SU-DHL-6 (cell line): ENCODE results near the gene HINT2.

Experiments
- H2AFZ ChIP-seq: fragments of 200-600 bp; sonication (generic); 2 replicates; pipeline ENCODE4 v1.6.1; 2014; ENCODE audit warnings: low read depth, mild to moderate bottlenecking, moderate library complexity, mixed read lengths, antibody characterized with exemption, low read length; ENCODE audit not compliant: severe bottlenecking
- H3F3A ChIP-seq: fragments of 200-600 bp; shearing (Covaris generic); 2 replicates; pipeline ENCODE4 v1.6.0; 2016; ENCODE audit warnings: antibody characterized with exemption, mild to moderate bottlenecking; ENCODE audit not compliant: insufficient read depth
- H3K27ac ChIP-seq: fragments of 200-600 bp; sonication (generic); 2 replicates; pipeline ENCODE4 v1.5.1; 2016; ENCODE audit warnings: low read depth, mild to moderate bottlenecking, low read length, moderate library complexity, mixed read lengths
- H3K27me3 ChIP-seq: fragments of 200-600 bp; sonication (generic), shearing (Covaris generic); 2 replicates; pipeline ENCODE4 v1.6.0; 2014; ENCODE audit warnings: mild to moderate bottlenecking, low read length
- H3K36me3 ChIP-seq: fragments of 200-600 bp; sonication (generic); 2 replicates; pipeline ENCODE4 v1.6.1; 2014; ENCODE audit warnings: mild to moderate bottlenecking, low read length, mixed read lengths
- H3K4me2 ChIP-seq: fragments of 300-600, 200-600 bp; shearing (Covaris generic), sonication (generic); 2 replicates; pipeline ENCODE4 v1.6.0; 2014; ENCODE audit warnings: low read length, low read depth, mild to moderate bottlenecking; ENCODE audit not compliant: poor library complexity, severe bottlenecking
- H3K4me3 ChIP-seq: fragments of 200-600 bp; sonication (generic); 2 replicates; pipeline ENCODE4 v1.5.1; 2014; ENCODE audit warnings: antibody characterized with exemption, low read length, mild to moderate bottlenecking, mixed read lengths; ENCODE audit not compliant: insufficient read depth, poor library complexity, severe bottlenecking
- H3K79me2 ChIP-seq: fragments of 200-600 bp; sonication (generic); 2 replicates; pipeline ENCODE4 v1.6.1; 2014; ENCODE audit warnings: mild to moderate bottlenecking, low read length, moderate library complexity; ENCODE audit not compliant: insufficient read depth
- H3K9ac ChIP-seq: fragments of 200-600 bp; sonication (generic); 2 replicates; pipeline ENCODE4 v1.7.0; 2014; ENCODE audit warnings: mild to moderate bottlenecking, low read length
- H3K9me2 ChIP-seq: fragments of 200-600 bp; sonication (generic); replicated peaks from 2 replicates; pipeline ENCODE4 v1.6.1; 2014; ENCODE audit warnings: low read length; ENCODE audit not compliant: insufficient read depth
- H3K9me3 ChIP-seq: fragments of 200-600 bp; sonication (generic); 2 replicates; pipeline ENCODE4 v1.6.1; 2014; ENCODE audit warnings: low read length, mixed read lengths; ENCODE audit not compliant: insufficient read depth
- H4K20me1 ChIP-seq: fragments of 200-600 bp; sonication (generic); 2 replicates; pipeline ENCODE4 v1.6.1; 2014; ENCODE audit warnings: low read depth, mild to moderate bottlenecking, antibody characterized with exemption, low read length, moderate library complexity, mixed read lengths
- EZH2phosphoT487 ChIP-seq: fragments of 200-600 bp; sonication (generic), shearing (Covaris generic); conservative IDR thresholded peaks from 2 replicates; pipeline ENCODE4 v1.6.1; 2018; ENCODE audit warnings: mild to moderate bottlenecking, antibody characterized with exemption, low read length, moderate library complexity, mixed read lengths
- TF ChIP-seq, protein P1 (sequence below): fragments of 200-600 bp; sonication (generic); IDR thresholded peaks from one replicate; pipeline ENCODE4 v1.5.1; 2017; ENCODE audit warnings: antibody characterized with exemption, mild to moderate bottlenecking, low read length, moderate library complexity; ENCODE audit not compliant: insufficient read depth, poor library complexity, severe bottlenecking

Gene HINT2

DNA sequence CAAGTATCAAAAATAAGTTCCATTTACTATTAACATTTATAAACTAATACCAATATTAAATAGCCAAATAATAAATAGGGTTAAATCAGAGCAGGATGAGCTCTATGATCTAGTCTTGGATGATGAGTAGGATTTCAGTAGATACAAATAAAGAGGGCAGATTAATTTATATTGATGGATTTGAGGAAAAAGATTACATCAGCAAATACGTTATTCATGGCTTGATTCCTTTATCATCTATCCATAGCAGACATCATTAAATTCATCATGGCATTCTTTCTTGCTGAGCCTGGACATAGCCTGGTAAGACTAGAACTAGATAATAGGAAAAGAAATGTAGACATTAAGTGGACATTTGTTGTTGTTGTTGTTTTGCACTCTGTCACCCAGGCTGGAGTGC, 47.4 kb downstream of the HINT2 start:
- no peaks in the 10 kb centered on the region for H3K9me2 ChIP-seq
- H3K4me2 ChIP-seq: no peak overlapping the region
- TF ChIP-seq EZH2phosphoT487: no peak
- TF ChIP-seq, protein P1, sequence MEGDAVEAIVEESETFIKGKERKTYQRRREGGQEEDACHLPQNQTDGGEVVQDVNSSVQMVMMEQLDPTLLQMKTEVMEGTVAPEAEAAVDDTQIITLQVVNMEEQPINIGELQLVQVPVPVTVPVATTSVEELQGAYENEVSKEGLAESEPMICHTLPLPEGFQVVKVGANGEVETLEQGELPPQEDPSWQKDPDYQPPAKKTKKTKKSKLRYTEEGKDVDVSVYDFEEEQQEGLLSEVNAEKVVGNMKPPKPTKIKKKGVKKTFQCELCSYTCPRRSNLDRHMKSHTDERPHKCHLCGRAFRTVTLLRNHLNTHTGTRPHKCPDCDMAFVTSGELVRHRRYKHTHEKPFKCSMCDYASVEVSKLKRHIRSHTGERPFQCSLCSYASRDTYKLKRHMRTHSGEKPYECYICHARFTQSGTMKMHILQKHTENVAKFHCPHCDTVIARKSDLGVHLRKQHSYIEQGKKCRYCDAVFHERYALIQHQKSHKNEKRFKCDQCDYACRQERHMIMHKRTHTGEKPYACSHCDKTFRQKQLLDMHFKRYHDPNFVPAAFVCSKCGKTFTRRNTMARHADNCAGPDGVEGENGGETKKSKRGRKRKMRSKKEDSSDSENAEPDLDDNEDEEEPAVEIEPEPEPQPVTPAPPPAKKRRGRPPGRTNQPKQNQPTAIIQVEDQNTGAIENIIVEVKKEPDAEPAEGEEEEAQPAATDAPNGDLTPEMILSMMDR: no peak

DNA sequence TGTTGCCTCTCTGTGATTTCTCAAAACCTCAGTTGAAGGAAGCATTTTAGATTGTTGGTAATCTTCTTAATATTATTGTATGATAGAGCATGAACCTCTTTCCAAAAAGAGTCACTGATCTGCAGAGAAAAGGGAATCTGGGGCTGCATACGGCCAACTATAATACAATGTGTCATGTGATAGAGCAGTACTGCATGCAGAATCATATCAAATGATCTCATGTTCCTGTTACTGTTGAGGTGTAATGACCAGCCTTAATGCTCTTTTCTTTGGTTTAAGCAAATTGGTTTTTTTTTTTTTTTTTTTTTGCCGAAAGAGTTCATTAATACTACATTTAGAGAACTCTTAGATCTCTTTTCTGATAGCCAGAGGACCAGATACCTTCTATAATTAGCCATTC, 47.8 kb downstream of the HINT2 start:
- Histone ChIP-seq H3K9ac (no peak overlapping the region), H3K9me2 (no peaks in the 10 kb centered on the region), H2AFZ (no peak overlapping the region), H3K4me2 (no peak overlapping the region), H3K36me3 (no peaks in the 10 kb centered on the region), H3K27ac (no peak overlapping the region), H3K27me3 (no peaks in the 10 kb centered on the region), H4K20me1 (no peaks in the 10 kb centered on the region), H3K9me3 (no peaks in the 10 kb centered on the region), H3F3A (peaks cover 5% of the 10 kb centered on the region; the same call in 1 of the 2 replicates), H3K79me2 (no peaks in the 10 kb centered on the region), H3K4me3 (no peak overlapping the region)
- TF ChIP-seq EZH2phosphoT487: no peak
- TF ChIP-seq, protein P1: no peak

More for the DNA sequence above, 47.4 kb downstream of the HINT2 start:
- Histone ChIP-seq H3K36me3 (no peaks in the 10 kb centered on the region), H3K79me2 (no peaks in the 10 kb centered on the region), H3K4me3 (no peak overlapping the region), H3K9ac (no peak overlapping the region), H2AFZ (no peak overlapping the region), H3F3A (peaks cover 5% of the 10 kb centered on the region; the same call in 1 of the 2 replicates), H4K20me1 (no peaks in the 10 kb centered on the region), H3K27ac (no peak overlapping the region), H3K27me3 (no peaks in the 10 kb centered on the region), H3K9me3 (no peaks in the 10 kb centered on the region)

DNA sequence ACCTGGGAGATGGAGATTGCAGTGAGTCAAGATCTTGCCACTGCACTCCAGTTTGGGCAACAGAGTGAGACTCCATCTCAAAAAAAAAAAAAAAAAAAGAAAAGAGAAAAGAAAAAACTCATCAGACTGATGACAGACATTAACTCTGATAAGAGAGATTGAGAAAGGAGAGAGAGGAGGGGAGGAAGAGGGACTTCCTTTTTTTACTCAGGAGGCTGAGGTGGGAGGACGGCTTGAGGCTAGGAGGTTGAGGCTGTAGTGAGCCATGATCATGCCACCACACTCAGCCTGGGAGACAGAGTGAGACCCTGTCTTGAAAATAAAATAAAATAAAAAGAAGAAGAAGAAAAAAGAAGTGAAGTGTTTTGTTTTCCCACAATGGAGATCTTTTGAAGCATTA, 51.0 kb downstream of the HINT2 start:
- no peak overlapping the region for H3K27ac ChIP-seq
- no peak overlapping the region for H2AFZ ChIP-seq
- no peak overlapping the region for H3K4me2 ChIP-seq
- H3K36me3 ChIP-seq: no peaks in the 10 kb centered on the region
- no peaks in the 10 kb centered on the region for H3K9me3 ChIP-seq
- H3K27me3 ChIP-seq: no peaks in the 10 kb centered on the region
- H3K79me2 ChIP-seq: no peaks in the 10 kb centered on the region
- TF ChIP-seq EZH2phosphoT487: no peak
- TF ChIP-seq, protein P1: no peak
- H3F3A ChIP-seq: peaks cover 5% of the 10 kb centered on the region; the same call in 1 of the 2 replicates
- H3K9me2 ChIP-seq: no peaks in the 10 kb centered on the region
- H4K20me1 ChIP-seq: no peaks in the 10 kb centered on the region
- no peak overlapping the region for H3K4me3 ChIP-seq
- H3K9ac ChIP-seq: no peak overlapping the region

DNA sequence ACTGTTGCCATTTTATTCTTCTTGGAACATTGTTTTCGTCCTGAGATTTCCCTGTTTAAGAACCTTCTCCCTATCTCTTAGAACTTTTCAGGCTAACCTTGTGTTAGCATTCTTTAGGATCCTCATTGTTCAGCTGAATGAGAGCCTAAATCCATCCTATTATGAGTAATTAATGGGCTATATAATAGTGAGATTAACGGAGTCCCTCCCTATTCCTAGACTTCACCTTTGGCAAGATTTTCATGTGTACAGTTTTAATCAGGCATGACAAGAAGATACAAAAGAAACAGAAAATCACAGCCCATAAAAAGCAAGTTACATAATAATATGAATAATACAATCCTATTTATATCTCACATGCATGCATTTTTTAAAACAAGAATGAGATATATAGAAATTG, 51.7 kb downstream of the HINT2 start:
- peaks cover 11% of the 10 kb centered on the region for H3F3A ChIP-seq
- no peak overlapping the region for H3K9ac ChIP-seq
- H2AFZ ChIP-seq: no peak overlapping the region
- H3K4me3 ChIP-seq: no peak overlapping the region
- H3K9me3 ChIP-seq: no peaks in the 10 kb centered on the region
- H3K79me2 ChIP-seq: no peaks in the 10 kb centered on the region
- H3K27ac ChIP-seq: no peak overlapping the region
- no peaks in the 10 kb centered on the region for H3K36me3 ChIP-seq
- no peaks in the 10 kb centered on the region for H4K20me1 ChIP-seq
- no peaks in the 10 kb centered on the region for H3K9me2 ChIP-seq
- H3K4me2 ChIP-seq: no peak overlapping the region
- no peaks in the 10 kb centered on the region for H3K27me3 ChIP-seq
- no peak for TF ChIP-seq EZH2phosphoT487
- TF ChIP-seq, protein P1: no peak
